ENCODE results near the gene GLOD4.
"Not testable (repeated sequence)": the region's sequence is repeated elsewhere in the genome, so short reads cannot be mapped to it uniquely, and the experiment has no call there.

GLOD4 gene

GRCh38 chr17:781805-782731 lies at the start of gene GLOD4, which contains the start of gene MRM3:
GLOD4 (minus strand) TSS chr17:782280; CDS start chr17:782255, 25 bp downstream.
MRM3 (plus strand) TSS chr17:782353; CDS start chr17:782379, 26 bp downstream.
- in situ Hi-C loops (cut with MboI; ENCODE audit: low sequenced_read_pairs) = loop anchor here (25.0 kb wide), 1 partner anchor 205 kb away; the partner anchor contains the start of genes NXN and TIMM22

- in situ Hi-C loops (cut with MboI; ENCODE audit: low sequenced_read_pairs) = no loop called here
Measured at GRCh38 chr17:830950-831349, 48.9 kb upstream of the GLOD4 start.

- in situ Hi-C loops (cut with MboI; ENCODE audit: low sequenced_read_pairs) = no loop called here
Measured at GRCh38 chr17:830381-830780, 48.3 kb upstream of the GLOD4 start.

GRCh38 chr17:829614-830013 lies 47.5 kb upstream of the GLOD4 start:
- in situ Hi-C loops (cut with MboI; ENCODE audit: low sequenced_read_pairs) = not testable (repeated sequence)

- in situ Hi-C loops (cut with MboI; ENCODE audit: low sequenced_read_pairs) = no loop called here
Measured at GRCh38 chr17:828761-829160, 46.7 kb upstream of the GLOD4 start.

GRCh38 chr17:826778-827177 lies 44.7 kb upstream of the GLOD4 start:
- in situ Hi-C loops (cut with MboI; ENCODE audit: low sequenced_read_pairs) = no loop called here

- in situ Hi-C loops (cut with MboI; ENCODE audit: low sequenced_read_pairs) = no loop called here
Measured at GRCh38 chr17:825216-825615, 43.1 kb upstream of the GLOD4 start.

- in situ Hi-C loops (cut with MboI; ENCODE audit: low sequenced_read_pairs) = no loop called here
Measured at GRCh38 chr17:824378-824777, 42.3 kb upstream of the GLOD4 start.

GRCh38 chr17:823501-823902 lies 41.4 kb upstream of the GLOD4 start:
- in situ Hi-C loops (cut with MboI; ENCODE audit: low sequenced_read_pairs) = no loop called here

GRCh38 chr17:819251-819650 lies 37.2 kb upstream of the GLOD4 start:
- in situ Hi-C loops (cut with MboI; ENCODE audit: low sequenced_read_pairs) = no loop called here

GRCh38 chr17:814371-814770 lies 32.3 kb upstream of the GLOD4 start:
- in situ Hi-C loops (cut with MboI; ENCODE audit: low sequenced_read_pairs) = no loop called here

- in situ Hi-C loops (cut with MboI; ENCODE audit: low sequenced_read_pairs) = no loop called here
Measured at GRCh38 chr17:812638-813204, 30.6 kb upstream of the GLOD4 start.

- in situ Hi-C loops (cut with MboI; ENCODE audit: low sequenced_read_pairs) = no loop called here
Measured at GRCh38 chr17:811051-811784, 29.1 kb upstream of the GLOD4 start.

- in situ Hi-C loops (cut with MboI; ENCODE audit: low sequenced_read_pairs) = no loop called here
Measured at GRCh38 chr17:807523-808294, 25.6 kb upstream of the GLOD4 start.

- in situ Hi-C loops (cut with MboI; ENCODE audit: low sequenced_read_pairs) = no loop called here
Measured at GRCh38 chr17:806781-807522, 24.9 kb upstream of the GLOD4 start.

- in situ Hi-C loops (cut with MboI; ENCODE audit: low sequenced_read_pairs) = no loop called here
Measured at GRCh38 chr17:806346-806745, 24.3 kb upstream of the GLOD4 start.

- in situ Hi-C loops (cut with MboI; ENCODE audit: low sequenced_read_pairs) = not testable (repeated sequence)
Measured at GRCh38 chr17:805886-806285, 23.8 kb upstream of the GLOD4 start.

- in situ Hi-C loops (cut with MboI; ENCODE audit: low sequenced_read_pairs) = no loop called here
Measured at GRCh38 chr17:804541-805435, 22.7 kb upstream of the GLOD4 start.
